GM12878 (cell line): ENCODE measurements around the gene SNX30. TPM values are rescaled to one million over a fixed set of nuclear protein-coding genes. Genes with fewer than 3 reads are reported as not detected.

Experiments used
- ATAC-seq: fragments of 200-7000 bp; cut with Tn5 transposase; 3 replicates; pipeline ENCODE4 v1.9.1; 2020; ENCODE audit warnings: mild to moderate bottlenecking, moderate library complexity
- BruUV-seq: library from RNA; stranded (reverse); fragments of 400-500 nt; replicated peaks from 2 replicates; lab custom pipeline; 2021; lab: Mats Ljungman, UMichigan
- CTCF ChIA-PET: fragments of 300-600 bp; sonication (Branson Sonifier 250); formaldehyde crosslinking; extraction: SDS; loops from one replicate; lab custom pipeline; 2021; ENCODE audit warnings: inconsistent platforms; lab: Yijun Ruan, JAX
- POLR2A ChIA-PET: fragments of 350-600 bp; formaldehyde crosslinking; extraction: SDS; loops from one replicate; lab custom pipeline; 2021; ENCODE audit warnings: inconsistent platforms; lab: Charles Lee
- RAD21 ChIA-PET: fragments of 300-600 bp; sonication (Branson Sonifier 250); formaldehyde crosslinking; loops from one replicate; lab custom pipeline; 2023; ENCODE audit warnings: antibody characterized with exemption; ENCODE audit not compliant: unreplicated experiment; lab: Charles Lee
- SMC1A ChIA-PET: fragments of 300-600 bp; sonication (Branson Sonifier 250); formaldehyde crosslinking; loops from one replicate; lab custom pipeline; 2023; ENCODE audit not compliant: unreplicated experiment, uncharacterized antibody; lab: Charles Lee
- DNase-seq: peaks from one replicate; pipeline ENCODE4 v3.0.0-alpha.2; 2011; ENCODE audit warnings: low read depth, low spot score
- FAIRE-seq: peaks from 3 replicates; lab custom pipeline; 2011; peaks lifted over from hg19 to GRCh38; lab: Jason Lieb, UNC
- H2AFZ ChIP-seq: 2 replicates; pipeline ENCODE4 v1.6.0; 2011; ENCODE audit warnings: low read depth, low read length, control low read depth; ENCODE audit not compliant: control insufficient read depth
- H3K27ac ChIP-seq: 2 replicates; pipeline ENCODE4 v1.5.1; 2011; ENCODE audit warnings: control low read depth; ENCODE audit not compliant: control insufficient read depth, insufficient read depth
- H3K27me3 ChIP-seq, 2 experiments: replicated peaks in 1 of 2; 2 replicates each; pipeline versions ENCODE4 v1.6.0 to v1.6.1; 2011; ENCODE audit warnings: low read length in 1 of 2; ENCODE audit not compliant: control insufficient read depth in 2 of 2, insufficient read depth in 2 of 2
- H3K36me3 ChIP-seq, 2 experiments: 2 replicates each; pipeline ENCODE4 v1.5.1; 2011; ENCODE audit warnings: low read length in 1 of 2; ENCODE audit not compliant: control insufficient read depth in 2 of 2, insufficient read depth in 2 of 2
- H3K4me1 ChIP-seq: 2 replicates; pipeline ENCODE4 v1.6.1; 2011; ENCODE audit warnings: mild to moderate bottlenecking, low read length, moderate library complexity, mixed read lengths; ENCODE audit not compliant: control insufficient read depth, insufficient read depth
- H3K4me2 ChIP-seq: 2 replicates; pipeline ENCODE4 v1.6.0; 2011; ENCODE audit warnings: control low read depth; ENCODE audit not compliant: control insufficient read depth, insufficient read depth
- H3K4me3 ChIP-seq: fragments of 200-600 bp; sonication (generic); 2 replicates; pipeline ENCODE4 v1.5.1; 2016
- H3K79me2 ChIP-seq: 2 replicates; pipeline ENCODE4 v1.6.0; 2011; ENCODE audit warnings: low read length; ENCODE audit not compliant: control insufficient read depth, insufficient read depth
- H3K9ac ChIP-seq: 2 replicates; pipeline ENCODE4 v1.8.0; 2011; ENCODE audit warnings: low read length, control low read depth, mixed read lengths; ENCODE audit not compliant: control insufficient read depth, insufficient read depth
- H3K9me3 ChIP-seq: replicated peaks from 3 replicates; pipeline ENCODE4 v1.5.1; 2011; ENCODE audit warnings: mild to moderate bottlenecking, low read length; ENCODE audit not compliant: control insufficient read depth, insufficient read depth
- H4K20me1 ChIP-seq: 2 replicates; pipeline ENCODE4 v1.6.0; 2011; ENCODE audit not compliant: control insufficient read depth, insufficient read depth
- BCL11A ChIP-seq: IDR thresholded peaks from 2 replicates; pipeline ENCODE4 v1.6.1; 2011; ENCODE audit warnings: low read depth, low read length
- CEBPB ChIP-seq, 2 experiments: fragments of 150-350 bp in 1 of 2; IDR thresholded peaks; 2 replicates each; pipeline ENCODE4 v1.6.1; 2012 to 2014; ENCODE audit warnings: low read depth in 2 of 2, low read length in 2 of 2, borderline replicate concordance in 1 of 2, inconsistent platforms in 1 of 2
- E4F1 ChIP-seq: fragments of 450-650 bp; IDR thresholded peaks from 2 replicates; pipeline ENCODE4 v1.6.1; 2018; ENCODE audit warnings: borderline replicate concordance, mild to moderate bottlenecking; ENCODE audit not compliant: partially characterized antibody
- EGR1 ChIP-seq, 2 experiments: IDR thresholded peaks; 1 replicate in 1 of 2; 2 replicates in 1 of 2; pipeline ENCODE4 v1.6.1; 2011 to 2012; ENCODE audit warnings: low read depth in 2 of 2, low read length in 2 of 2, borderline replicate concordance in 1 of 2, mild to moderate bottlenecking in 1 of 2, moderate library complexity in 1 of 2
- IKZF2 ChIP-seq, 2 experiments: fragments of 450-650 bp; IDR thresholded peaks; 2 replicates each; pipeline ENCODE4 v1.6.1; 2017; ENCODE audit warnings: mild to moderate bottlenecking in 2 of 2, moderate library complexity in 2 of 2
- KLF5 ChIP-seq: fragments of 450-650 bp; IDR thresholded peaks from 2 replicates; pipeline ENCODE4 v1.6.1; 2014; ENCODE audit warnings: mild to moderate bottlenecking; ENCODE audit not compliant: partially characterized antibody
- MEF2B ChIP-seq: fragments of 450-650 bp; IDR thresholded peaks from 2 replicates; pipeline ENCODE4 v1.6.1; 2018; ENCODE audit warnings: mild to moderate bottlenecking, moderate library complexity; ENCODE audit not compliant: partially characterized antibody, poor library complexity, severe bottlenecking
- NFIC ChIP-seq: IDR thresholded peaks from 2 replicates; pipeline ENCODE4 v1.6.1; 2012; ENCODE audit warnings: low read depth, mild to moderate bottlenecking, inconsistent platforms, low read length, moderate library complexity
- NFXL1 ChIP-seq: fragments of 450-650 bp; IDR thresholded peaks from 2 replicates; pipeline ENCODE4 v1.6.1; 2017; ENCODE audit warnings: antibody characterized with exemption, mild to moderate bottlenecking, borderline replicate concordance
- NR2C1 ChIP-seq: fragments of 450-650 bp; IDR thresholded peaks from 2 replicates; pipeline ENCODE4 v1.6.1; 2017; ENCODE audit warnings: antibody characterized with exemption, mild to moderate bottlenecking, moderate library complexity
- POU2F2 ChIP-seq: IDR thresholded peaks from 3 replicates; pipeline ENCODE4 v1.6.1; 2011; ENCODE audit warnings: low read depth, mild to moderate bottlenecking, low read length, borderline replicate concordance
- SRF ChIP-seq, 2 experiments: IDR thresholded peaks; 2 replicates each; pipeline ENCODE4 v1.6.1; 2011; ENCODE audit warnings: low read depth in 2 of 2, low read length in 2 of 2, mild to moderate bottlenecking in 1 of 2, moderate library complexity in 1 of 2
- TBL1XR1 ChIP-seq: IDR thresholded peaks from 2 replicates; pipeline ENCODE4 v1.6.1; 2012; ENCODE audit warnings: low read depth, low read length, improper control_type of control experiment
- ZNF622 ChIP-seq: fragments of 450-650 bp; IDR thresholded peaks from 2 replicates; pipeline ENCODE4 v1.6.1; 2017; ENCODE audit warnings: mild to moderate bottlenecking, inconsistent platforms
- ZNF687 ChIP-seq: fragments of 450-650 bp; IDR thresholded peaks from 2 replicates; pipeline ENCODE4 v1.6.1; 2017; ENCODE audit warnings: mild to moderate bottlenecking, moderate library complexity
- WGBS: methylation state at CpG from one replicate; pipeline ENCODE4 v1.1.6; 2016; ENCODE audit warnings: low lambda C conversion rate; ENCODE audit not compliant: insufficient replicate concordance, insufficient coverage; ENCODE audit errors: missing lambda C conversion rate; 5-methylcytosine and 5-hydroxymethylcytosine counted together
- in situ Hi-C: fragments of 300-500 bp; cut with MboI; formaldehyde crosslinking; loops from 9 replicates; pipeline ENCODE4 v1.14.3; 2018; ENCODE audit warnings: mixed read lengths
- intact Hi-C: fragments of 100-400 bp; cut with micrococcal nuclease; formaldehyde crosslinking; loops from one replicate; pipeline ENCODE4 v1.14.2; 2022; ENCODE audit not compliant: unreplicated experiment
- polyA plus RNA-seq, 11 experiments: library from polyadenylated mRNA; depleted of rRNA in 4 of 11; unstranded in 6 of 11; stranded (reverse) in 5 of 11; fragments of >200 nt; fragmentation: Nextera tagmentation in 4 of 11; fragmentation: Illumina TruSeq in 1 of 11; extraction: Ambion mirVana in 4 of 11; extraction: Trizol in 1 of 11; gene quantifications; 1 replicate in 1 of 11; 2 replicates in 10 of 11; pipeline versions ENCODE4 v1.2.1 to v1.2.3, GENCODE V29; 2011 to 2016; ENCODE audit warnings: inconsistent platforms in 2 of 11, missing spikeins in 2 of 11, low read depth in 1 of 11
- total RNA-seq, 4 experiments: library from RNA; depleted of rRNA in 3 of 4; stranded (reverse); fragments of >200 nt in 3 of 4; fragmentation: Illumina TruSeq in 1 of 4; extraction: Trizol in 1 of 4; gene quantifications; 2 replicates each; pipeline versions ENCODE4 v1.2.1 to v1.2.3, GENCODE V29; 2013 to 2021

Gene SNX30
- total and polyA plus RNA-seq, 10 of the 15 experiments (the other 5 are each of a cell fraction or from before 2014, with no cell fraction given), result 0.53 to 4.0 (median 1.5) TPM

GRCh38 chr9:112858005-112858404, 107.4 kb downstream of the SNX30 start (continued):
- no peak for TF ChIP-seq ZNF687

GRCh38 chr9:112858625-112859147, 108.1 kb downstream of the SNX30 start:
- ChIA-PET SMC1A (interaction anchor here (0.6 to 1.7 kb wide), 4 partner anchors 11 to 44 kb away, joined by 3 to 6 read pairs (median 4); no protein-coding TSS in a partner anchor), CTCF (interaction anchor here (1.1 to 2.6 kb wide), 3 partner anchors 11 to 44 kb away, joined by 3 to 16 read pairs (median 10); no protein-coding TSS in a partner anchor), RAD21 (interaction anchor here (1.1 kb wide), 1 partner anchor 44 kb away, joined by 3 read pairs; no protein-coding TSS in a partner anchor), POLR2A (no interaction called here)
- WGBS, result 0% methylated on average over 6 of the region's 6 CpGs
- intact Hi-C loops (no loop called here), in situ Hi-C loops (no loop called here)
- H3K79me2 ChIP-seq, result no peaks in the 10 kb centered on the region
- H3K36me3 ChIP-seq, result no peaks in the 10 kb centered on the region
- ATAC-seq (peak; percentile 90), FAIRE-seq (peak; percentile 76), DNase-seq (peak; percentile 31)
- H3K27ac ChIP-seq, result peak overlapping the region; percentile 34; the same call in 1 of the 2 replicates
- H3K4me3 ChIP-seq, result no peak overlapping the region
- no peak overlapping the region for H2AFZ ChIP-seq
- no peaks in the 10 kb centered on the region; a peak in 1 of 4 replicates for H3K27me3 ChIP-seq
- H3K9me3 ChIP-seq, result no peaks in the 10 kb centered on the region
- no TSS peak for BruUV-seq
- peaks cover 36% of the 10 kb centered on the region for H3K4me1 ChIP-seq
- H3K9ac ChIP-seq, result no peak overlapping the region
- H3K4me2 ChIP-seq, result peak overlapping the region; percentile 84
- H4K20me1 ChIP-seq, result no peaks in the 10 kb centered on the region; the same call in 1 of the 2 replicates
- TF ChIP-seq E4F1, result no peak
- no peak for TF ChIP-seq NFXL1
- no peak for TF ChIP-seq ZNF622
- peak in 1 of 2 experiments; percentile 88; a peak in 3 of 4 replicates for TF ChIP-seq CEBPB (IDR thresholded peaks at IDR 0.05; ENCODE audit: borderline replicate concordance in 1 of 2, low read depth in 2 of 2, low read length in 2 of 2)
- TF ChIP-seq BCL11A, result 0 out of 2 replicates have a peak, but pooled peaks have one; percentile 14
- peak; percentile 13 to 25; a peak in 1 of 4 replicates for TF ChIP-seq IKZF2 (IDR thresholded peaks at IDR 0.05)
- TF ChIP-seq NR2C1, result no peak
- TF ChIP-seq EGR1 (IDR thresholded peaks at IDR 0.05; ENCODE audit: borderline replicate concordance in 1 of 2, low read depth in 2 of 2, low read length in 2 of 2), result no peak
- TF ChIP-seq MEF2B, result no peak
- no peak for TF ChIP-seq SRF (IDR thresholded peaks at IDR 0.05; ENCODE audit: low read depth in 2 of 2, low read length in 2 of 2)
- 0 out of 2 replicates have a peak, but pooled peaks have one; percentile 17 for TF ChIP-seq NFIC
- no peak for TF ChIP-seq KLF5
- no peak for TF ChIP-seq TBL1XR1
- TF ChIP-seq POU2F2, result 0 out of 3 replicates have a peak, but pooled peaks have one; percentile 30
